HCT116 (cell line): ENCODE results near the gene ASPRV1. TPM values are rescaled to one million over a fixed set of nuclear protein-coding genes. Genes with fewer than 3 reads are reported as not detected.

Source experiments
- ATAC-seq: fragments of 200-7000 bp; cut with Tn5 transposase; 2 replicates; pipeline ENCODE4 v1.9.1; 2020; ENCODE audit warnings: mild to moderate bottlenecking, moderate library complexity
- BruUV-seq: library from RNA; stranded (reverse); fragments of 400-500 nt; replicated peaks from 2 replicates; lab custom pipeline; 2021; lab: Mats Ljungman, UMichigan
- CTCF ChIA-PET: fragments of 300-600 bp; sonication (Branson Sonifier 250); formaldehyde crosslinking; loops from one replicate; lab custom pipeline; 2021; ENCODE audit warnings: antibody characterized with exemption; lab: Charles Lee
- POLR2A ChIA-PET: fragments of 300-600, 350-600 bp; sonication (Branson Sonifier 250); formaldehyde crosslinking; loops from one replicate; lab custom pipeline; 2021; ENCODE audit warnings: antibody characterized with exemption; lab: Charles Lee
- RAD21 ChIA-PET, 2 experiments: fragments of 300-600 bp; sonication (Branson Sonifier 250); formaldehyde crosslinking; loops; one replicate each; lab custom pipeline; 2023; ENCODE audit warnings: low total read pairs in 2 of 2; ENCODE audit not compliant: uncharacterized antibody in 2 of 2, unreplicated experiment in 2 of 2, low non-redundant PET in 1 of 2; lab: Charles Lee
- DNase-seq: peaks from one replicate; pipeline ENCODE4 v3.0.0-alpha.2; 2010; ENCODE audit warnings: low read depth, low spot score
- H2AFZ ChIP-seq: fragments of 200-600 bp; shearing (Covaris generic), sonication (generic); 2 replicates; pipeline ENCODE4 v1.6.1; 2017; ENCODE audit warnings: low read depth, mixed run types, mixed read lengths, antibody characterized with exemption, low read length; ENCODE audit not compliant: poor library complexity, severe bottlenecking
- H3K27ac ChIP-seq: 2 replicates; pipeline ENCODE4 v1.5.1; 2012; ENCODE audit warnings: low read depth, low read length
- H3K27me3 ChIP-seq: fragments of 200-600 bp; sonication (generic); 2 replicates; pipeline ENCODE4 v1.6.1; 2016; ENCODE audit warnings: mixed run types, low read length, mixed read lengths; ENCODE audit not compliant: insufficient read depth
- H3K36me3 ChIP-seq, 2 experiments: fragments of 200-500 bp in 1 of 2; fragments of 200-600 bp in 1 of 2; sonication (Bioruptor generic) in 1 of 2; sonication (generic) in 1 of 2; 2 replicates each; pipeline versions ENCODE4 v1.5.1 to v1.6.1; 2014 to 2016; ENCODE audit warnings: low read length in 2 of 2, inconsistent platforms in 1 of 2, mixed read lengths in 1 of 2, mixed run types in 1 of 2; ENCODE audit not compliant: insufficient read depth in 2 of 2, control insufficient read depth in 1 of 2
- H3K4me1 ChIP-seq, 2 experiments: fragments of 200-600 bp in 1 of 2; sonication (generic) in 1 of 2; 2 replicates each; pipeline versions ENCODE4 v1.5.1 to v1.6.1; 2012 to 2017; ENCODE audit warnings: low read length in 2 of 2, inconsistent platforms in 1 of 2, mild to moderate bottlenecking in 1 of 2, mixed read lengths in 1 of 2, mixed run types in 1 of 2, moderate library complexity in 1 of 2; ENCODE audit not compliant: insufficient read depth in 2 of 2, control insufficient read depth in 1 of 2
- H3K4me2 ChIP-seq: fragments of 200-600 bp; sonication (generic); 2 replicates; pipeline ENCODE4 v1.6.1; 2017; ENCODE audit warnings: mixed run types, low read length, mixed read lengths
- H3K4me3 ChIP-seq, 2 experiments: fragments of 200-600 bp in 1 of 2; sonication (generic) in 1 of 2; replicated peaks in 1 of 2; 2 replicates each; pipeline ENCODE4 v1.5.1; 2011 to 2016; ENCODE audit warnings: low read length in 2 of 2, control low read depth in 1 of 2, low read depth in 1 of 2, mild to moderate bottlenecking in 1 of 2, mixed read lengths in 1 of 2, mixed run types in 1 of 2
- H3K79me2 ChIP-seq: fragments of 200-600 bp; sonication (generic); 2 replicates; pipeline ENCODE4 v1.6.1; 2017; ENCODE audit warnings: mild to moderate bottlenecking, mixed run types, low read length, moderate library complexity, mixed read lengths; ENCODE audit not compliant: insufficient read depth
- H3K9ac ChIP-seq: fragments of 200-600 bp; sonication (generic); 2 replicates; pipeline ENCODE4 v1.6.1; 2016; ENCODE audit warnings: low read length, mixed read lengths
- H3K9me2 ChIP-seq: fragments of 200-600 bp; sonication (generic), shearing (Covaris generic); 2 replicates; pipeline ENCODE4 v1.6.1; 2017; ENCODE audit warnings: mixed run types, mild to moderate bottlenecking, moderate library complexity; ENCODE audit not compliant: insufficient read depth
- H3K9me3 ChIP-seq, 2 experiments: fragments of 200-500 bp in 1 of 2; fragments of 200-600 bp in 1 of 2; sonication (Bioruptor generic) in 1 of 2; sonication (generic) in 1 of 2; 2 replicates each; pipeline ENCODE4 v1.6.1; 2014 to 2017; ENCODE audit warnings: low read length in 2 of 2, mixed read lengths in 2 of 2, inconsistent platforms in 1 of 2, low read depth in 1 of 2, mild to moderate bottlenecking in 1 of 2, mixed run types in 1 of 2, moderate library complexity in 1 of 2; ENCODE audit not compliant: control insufficient read depth in 1 of 2, insufficient read depth in 1 of 2
- H4K20me1 ChIP-seq: fragments of 200-600 bp; sonication (generic), shearing (Covaris generic); 2 replicates; pipeline ENCODE4 v1.6.1; 2017; ENCODE audit warnings: mixed run types, mild to moderate bottlenecking, moderate library complexity; ENCODE audit not compliant: insufficient read depth
- ATF3 ChIP-seq: IDR thresholded peaks from 2 replicates; pipeline ENCODE4 v1.6.1; 2012
- CBX3 ChIP-seq: IDR thresholded peaks from 2 replicates; pipeline ENCODE4 v1.6.1; 2012; ENCODE audit warnings: low read depth
- EGR1 ChIP-seq: IDR thresholded peaks from 2 replicates; pipeline ENCODE4 v1.6.1; 2012; ENCODE audit warnings: low read depth
- EZH2 ChIP-seq: fragments of 200-600 bp; sonication (generic); IDR thresholded peaks from 2 replicates; pipeline ENCODE4 v1.6.1; 2017; ENCODE audit warnings: antibody characterized with exemption, mixed run types
- JUND ChIP-seq: IDR thresholded peaks from 2 replicates; pipeline ENCODE4 v1.6.1; 2012
- POLR2AphosphoS5 ChIP-seq: IDR thresholded peaks from 2 replicates; pipeline ENCODE4 v1.6.1; 2011; ENCODE audit warnings: mild to moderate bottlenecking, low read depth, low read length, moderate library complexity
- REST ChIP-seq: IDR thresholded peaks from 2 replicates; pipeline ENCODE4 v1.6.1; 2012; ENCODE audit warnings: low read depth
- SIN3A ChIP-seq: IDR thresholded peaks from 2 replicates; pipeline ENCODE4 v1.6.1; 2012; ENCODE audit warnings: low read depth
- SP1 ChIP-seq: IDR thresholded peaks from 2 replicates; pipeline ENCODE4 v1.6.1; 2012; ENCODE audit warnings: low read depth
- SRF ChIP-seq: IDR thresholded peaks from 2 replicates; pipeline ENCODE4 v1.6.1; 2012; ENCODE audit warnings: low read depth
- TCF7L2 ChIP-seq: IDR thresholded peaks from 2 replicates; pipeline ENCODE4 v1.7.0; 2011; ENCODE audit warnings: borderline replicate concordance, inconsistent platforms; ENCODE audit not compliant: insufficient read depth, insufficient read length; ENCODE audit errors: extremely low read depth
- YY1 ChIP-seq: IDR thresholded peaks from 2 replicates; pipeline ENCODE4 v1.6.1; 2011; ENCODE audit warnings: low read length, low read depth, moderate library complexity, mild to moderate bottlenecking; ENCODE audit not compliant: insufficient replicate concordance; ENCODE audit errors: extremely low read depth
- ZBTB33 ChIP-seq: IDR thresholded peaks from 2 replicates; pipeline ENCODE4 v1.6.1; 2011; ENCODE audit warnings: mild to moderate bottlenecking, low read length, moderate library complexity; ENCODE audit not compliant: insufficient replicate concordance; ENCODE audit errors: extremely low read depth
- intact Hi-C: fragments of 100-400 bp; cut with micrococcal nuclease; formaldehyde crosslinking; loops from 2 replicates; pipeline ENCODE4 v1.10.0; 2022
- total RNA-seq: library from RNA; stranded (reverse); gene quantifications from one replicate; pipeline ENCODE4 v1.2.1, GENCODE V29; 2021; ENCODE audit not compliant: unreplicated experiment

Gene ASPRV1
- total RNA-seq, 1 experiment from 2014 or later: 1.1 TPM

GRCh38 chr2:69945441-69945840 is 16.0 kb downstream of the ASPRV1 start:
- peaks cover 19 to 32% of the 10 kb centered on the region in 2 experiments for H3K4me1 ChIP-seq
- TF ChIP-seq REST (no peak), ZBTB33 (no peak), JUND (no peak), SRF (no peak), EZH2 (no peak), SIN3A (no peak), ATF3 (no peak), SP1 (no peak), EGR1 (no peak), POLR2AphosphoS5 (no peak), TCF7L2 (no peak), YY1 (no peak), CBX3 (no peak)
- H3K4me3 ChIP-seq: no peak overlapping the region
- H3K27me3 ChIP-seq: no peaks in the 10 kb centered on the region
- H2AFZ ChIP-seq: no peak overlapping the region
- RAD21 ChIA-PET: interaction anchor here in 1 of 2 experiments (0.6 kb wide), 1 partner anchor 113 kb away, joined by 3 read pairs; no protein-coding TSS in a partner anchor
- no peak overlapping the region for H3K27ac ChIP-seq
- no peak for ATAC-seq
- BruUV-seq: no TSS peak
- H3K9me3 ChIP-seq: no peaks in the 10 kb centered on the region
- no peaks in the 10 kb centered on the region for H4K20me1 ChIP-seq
- H3K79me2 ChIP-seq: no peaks in the 10 kb centered on the region
- H3K4me2 ChIP-seq: no peak overlapping the region
- intact Hi-C loops: no loop called here
- no peak for DNase-seq
- H3K36me3 ChIP-seq: no peaks in the 10 kb centered on the region
- POLR2A ChIA-PET: interaction anchor here (1.1 kb wide), 1 partner anchor 312 kb away, joined by 3 read pairs; no protein-coding TSS in a partner anchor
- CTCF ChIA-PET: no interaction called here
- no peaks in the 10 kb centered on the region for H3K9me2 ChIP-seq
- H3K9ac ChIP-seq: no peak overlapping the region
